ENCODE results near the gene GJA3. TPM values are rescaled to one million over a fixed set of nuclear protein-coding genes. Genes with fewer than 3 reads are reported as not detected.

GJA3 gene
- total RNA-seq, 2 experiments from 2014 or later = not detected

DNA sequence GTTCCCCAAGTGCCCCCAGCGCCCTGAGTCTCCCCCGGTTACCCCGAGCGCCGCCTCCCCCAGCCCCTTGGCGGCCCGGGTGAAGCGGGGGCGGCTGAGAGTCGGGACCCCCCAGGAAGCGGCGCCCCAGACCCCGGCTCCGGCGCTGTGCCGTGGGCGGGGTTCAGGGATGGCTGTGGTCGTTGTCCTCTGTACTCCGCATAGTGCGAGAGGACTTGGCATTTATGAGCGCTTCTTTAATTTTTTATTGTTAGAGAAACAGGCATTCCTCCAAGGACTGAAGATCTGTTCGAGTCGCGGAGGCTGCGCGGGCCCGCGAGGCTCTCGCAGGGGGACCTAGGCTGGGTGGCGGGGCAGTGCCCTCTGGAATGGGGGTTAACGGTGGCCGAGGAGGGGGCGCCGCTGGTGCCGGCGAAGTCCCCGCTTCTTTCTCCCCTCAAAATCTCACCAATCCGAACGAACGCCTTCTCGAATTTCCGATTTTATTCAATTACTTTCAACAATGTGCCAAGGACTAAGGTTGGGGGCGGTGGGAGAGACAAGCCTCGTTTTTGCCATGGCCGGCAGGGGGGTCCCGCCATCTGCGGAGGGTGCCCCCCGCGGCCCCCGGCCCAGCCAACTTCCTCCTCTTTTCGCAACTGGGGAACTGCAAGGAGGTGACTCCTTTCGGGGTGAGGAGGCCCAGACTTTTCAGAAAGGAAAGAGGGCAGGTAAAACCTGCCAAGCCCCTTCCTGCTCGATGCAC lies 32.5 kb upstream of the GJA3 start:
- Histone ChIP-seq H3K36me3 (ENCODE audit: insufficient read depth, low read length) (no peaks in the 10 kb centered on the region), H3K4me1 (ENCODE audit: insufficient read depth, low read length, poor library complexity, severe bottlenecking) (no peaks in the 10 kb centered on the region), H3K4me3 (ENCODE audit: low read depth, low read length, poor library complexity, severe bottlenecking) (no peak overlapping the region), H3K9me3 (ENCODE audit: low read length) (no peaks in the 10 kb centered on the region), H4K20me1 (ENCODE audit: insufficient read depth, low read length) (no peaks in the 10 kb centered on the region), H2AFZ (ENCODE audit: low read length) (no peak overlapping the region), H3K79me2 (ENCODE audit: insufficient read depth, low read depth, low read length) (no peaks in the 10 kb centered on the region), H3K9me2 (ENCODE audit: insufficient read depth, low read length) (no peaks in the 10 kb centered on the region), H3K27ac (ENCODE audit: low read depth, low read length, poor library complexity, severe bottlenecking) (no peak overlapping the region), H3K4me2 (ENCODE audit: low read length) (no peak overlapping the region)
- ChIA-PET POLR2A (no interaction called here), CTCF (ENCODE audit: unreplicated experiment) (no interaction called here)
- no TSS peak for BruUV-seq (replicated peaks)
- TF ChIP-seq CTCF (conservative IDR thresholded peaks at IDR 0.05; ENCODE audit: low read length) = no peak
- no peak for TF ChIP-seq EZH2phosphoT487 (IDR thresholded peaks at IDR 0.05; ENCODE audit: borderline replicate concordance, low read depth, low read length)
- no peak for DNase-seq (ENCODE audit: low spot score)
- intact Hi-C loops (cut with micrococcal nuclease; ENCODE audit: unreplicated experiment) = loop anchor here (10.0 kb wide), 1 partner anchor 731 kb away; no protein-coding TSS in a partner anchor

DNA sequence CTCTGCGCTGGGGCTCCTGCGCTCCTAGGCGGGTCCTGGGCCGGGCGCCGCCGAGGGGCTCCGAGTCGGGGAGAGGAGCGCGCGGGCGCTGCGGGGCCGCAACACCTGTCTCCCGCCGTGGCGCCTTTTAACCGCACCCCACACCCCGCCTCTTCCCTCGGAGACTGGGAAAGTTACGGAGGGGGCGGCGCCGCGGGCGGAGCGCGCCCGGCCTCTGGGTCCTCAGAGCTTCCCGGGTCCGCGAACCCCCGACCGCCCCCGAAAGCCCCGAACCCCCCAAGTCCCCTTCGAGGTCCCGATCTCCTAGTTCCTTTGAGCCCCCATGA lies 31.9 kb upstream of the GJA3 start, which contains the start of gene GJB2:
Gene GJB2 (minus strand): TSS at position 103 of the 326 bp plus-strand sequence. CDS start 3,357 bp downstream, outside the sequence.
- no peaks in the 10 kb centered on the region for H3K36me3 ChIP-seq (ENCODE audit: insufficient read depth, low read length)
- H3K9me2 ChIP-seq (ENCODE audit: insufficient read depth, low read length) = no peaks in the 10 kb centered on the region
- no peaks in the 10 kb centered on the region for H3K79me2 ChIP-seq (ENCODE audit: insufficient read depth, low read depth, low read length)
- no peaks in the 10 kb centered on the region for H3K9me3 ChIP-seq (ENCODE audit: low read length)
- intact Hi-C loops (cut with micrococcal nuclease; ENCODE audit: unreplicated experiment) = loop anchor here (10.0 kb wide), 1 partner anchor 732 kb away; no protein-coding TSS in a partner anchor
- H3K4me2 ChIP-seq (ENCODE audit: low read length) = no peak within 1 kb of the TSS
- TF ChIP-seq EZH2phosphoT487 (IDR thresholded peaks at IDR 0.05; ENCODE audit: borderline replicate concordance, low read depth, low read length) (no peak), CTCF (conservative IDR thresholded peaks at IDR 0.05; ENCODE audit: low read length) (no peak)
- no TSS peak for BruUV-seq (replicated peaks)
- H3K4me3 ChIP-seq (ENCODE audit: low read depth, low read length, poor library complexity, severe bottlenecking) = no peak within 1 kb of the TSS
- H3K27ac ChIP-seq (ENCODE audit: low read depth, low read length, poor library complexity, severe bottlenecking) = no peak within 1 kb of the TSS
- DNase-seq (ENCODE audit: low spot score) = no peak
- H4K20me1 ChIP-seq (ENCODE audit: insufficient read depth, low read length) = no peaks in the 10 kb centered on the region
- POLR2A ChIA-PET = no interaction called here
- H3K4me1 ChIP-seq (ENCODE audit: insufficient read depth, low read length, poor library complexity, severe bottlenecking) = no peaks in the 10 kb centered on the region
- CTCF ChIA-PET (ENCODE audit: unreplicated experiment) = no interaction called here
- no peak within 1 kb of the TSS for H2AFZ ChIP-seq (ENCODE audit: low read length)

DNA sequence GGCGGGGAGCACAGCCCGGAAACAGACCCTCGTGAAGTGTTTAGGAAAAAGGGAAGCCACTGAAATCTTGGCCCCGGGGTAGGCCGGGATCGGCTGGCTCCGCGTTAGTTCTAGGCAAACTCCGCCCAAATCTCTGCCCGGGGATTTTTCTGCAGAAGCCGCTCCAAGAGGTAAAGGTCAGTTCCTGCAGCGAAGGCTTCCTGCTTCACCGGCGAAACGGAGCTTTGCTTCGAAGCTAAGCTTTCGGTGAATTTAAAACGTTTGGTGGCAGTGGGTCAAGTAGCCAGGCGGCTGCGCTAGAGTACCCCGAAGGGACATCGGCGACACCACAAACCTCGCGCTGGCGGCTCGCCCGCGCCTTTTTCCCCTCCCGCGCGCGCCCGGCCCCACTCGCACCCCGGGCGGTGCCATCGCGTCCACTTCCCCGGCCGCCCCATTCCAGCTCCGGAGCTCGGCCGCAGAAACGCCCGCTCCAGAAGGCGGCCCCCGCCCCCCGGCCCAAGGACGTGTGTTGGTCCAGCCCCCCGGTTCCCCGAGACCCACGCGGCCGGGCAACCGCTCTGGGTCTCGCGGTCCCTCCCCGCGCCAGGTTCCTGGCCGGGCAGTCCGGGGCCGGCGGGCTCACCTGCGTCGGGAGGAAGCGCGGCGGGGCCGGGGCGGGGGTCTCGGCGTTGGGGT lies 31.4 kb upstream of the GJA3 start:
- DNase-seq (ENCODE audit: low spot score) = no peak
- BruUV-seq (replicated peaks) = no TSS peak
- TF ChIP-seq EZH2phosphoT487 (IDR thresholded peaks at IDR 0.05; ENCODE audit: borderline replicate concordance, low read depth, low read length) (no peak), CTCF (conservative IDR thresholded peaks at IDR 0.05; ENCODE audit: low read length) (no peak)
- H3K9me2 ChIP-seq (ENCODE audit: insufficient read depth, low read length) = no peaks in the 10 kb centered on the region
- H3K4me1 ChIP-seq (ENCODE audit: insufficient read depth, low read length, poor library complexity, severe bottlenecking) = no peaks in the 10 kb centered on the region
- H3K9me3 ChIP-seq (ENCODE audit: low read length) = no peaks in the 10 kb centered on the region
- H3K36me3 ChIP-seq (ENCODE audit: insufficient read depth, low read length) = no peaks in the 10 kb centered on the region
- POLR2A ChIA-PET = no interaction called here
- CTCF ChIA-PET (ENCODE audit: unreplicated experiment) = no interaction called here
- H2AFZ ChIP-seq (ENCODE audit: low read length) = no peak overlapping the region
- H4K20me1 ChIP-seq (ENCODE audit: insufficient read depth, low read length) = no peaks in the 10 kb centered on the region
- H3K79me2 ChIP-seq (ENCODE audit: insufficient read depth, low read depth, low read length) = no peaks in the 10 kb centered on the region
- H3K4me3 ChIP-seq (ENCODE audit: low read depth, low read length, poor library complexity, severe bottlenecking) = no peak overlapping the region
- H3K4me2 ChIP-seq (ENCODE audit: low read length) = no peak overlapping the region
- intact Hi-C loops (cut with micrococcal nuclease; ENCODE audit: unreplicated experiment) = loop anchor here (10.0 kb wide), 1 partner anchor 733 kb away; no protein-coding TSS in a partner anchor
- H3K27ac ChIP-seq (ENCODE audit: low read depth, low read length, poor library complexity, severe bottlenecking) = no peak overlapping the region
